ENCODE results near the gene ITPKB.
"Not testable (repeated sequence)": the region's sequence is repeated elsewhere in the genome, so short reads cannot be mapped to it uniquely, and the experiment has no call there.

ITPKB gene

DNA sequence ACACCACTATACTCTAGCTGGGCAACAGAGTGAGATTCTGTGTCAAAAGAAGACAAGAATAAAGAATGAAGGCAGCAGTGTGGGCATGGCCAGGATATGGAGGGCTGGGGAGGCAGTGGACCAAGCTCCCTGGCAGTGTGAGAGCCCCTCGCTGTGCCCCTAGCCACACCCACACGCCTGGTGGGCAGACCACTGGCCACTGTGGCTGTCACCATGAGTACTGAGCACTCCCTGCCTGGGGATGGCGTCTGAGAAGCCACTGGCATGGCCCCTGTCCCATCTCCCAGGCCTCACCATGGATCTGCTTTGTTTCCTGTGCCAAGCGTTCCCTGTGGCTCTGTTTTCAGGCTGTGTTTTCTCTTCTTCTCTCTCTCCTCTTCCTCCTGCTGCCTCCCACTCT, 138.8 kb downstream of the ITPKB start:
- H3K4me3 ChIP-seq (ENCODE audit: low read depth, low read length) = no peak overlapping the region
- DNase-seq (ENCODE audit: low read depth) = no peak
- TF ChIP-seq, protein P1, sequence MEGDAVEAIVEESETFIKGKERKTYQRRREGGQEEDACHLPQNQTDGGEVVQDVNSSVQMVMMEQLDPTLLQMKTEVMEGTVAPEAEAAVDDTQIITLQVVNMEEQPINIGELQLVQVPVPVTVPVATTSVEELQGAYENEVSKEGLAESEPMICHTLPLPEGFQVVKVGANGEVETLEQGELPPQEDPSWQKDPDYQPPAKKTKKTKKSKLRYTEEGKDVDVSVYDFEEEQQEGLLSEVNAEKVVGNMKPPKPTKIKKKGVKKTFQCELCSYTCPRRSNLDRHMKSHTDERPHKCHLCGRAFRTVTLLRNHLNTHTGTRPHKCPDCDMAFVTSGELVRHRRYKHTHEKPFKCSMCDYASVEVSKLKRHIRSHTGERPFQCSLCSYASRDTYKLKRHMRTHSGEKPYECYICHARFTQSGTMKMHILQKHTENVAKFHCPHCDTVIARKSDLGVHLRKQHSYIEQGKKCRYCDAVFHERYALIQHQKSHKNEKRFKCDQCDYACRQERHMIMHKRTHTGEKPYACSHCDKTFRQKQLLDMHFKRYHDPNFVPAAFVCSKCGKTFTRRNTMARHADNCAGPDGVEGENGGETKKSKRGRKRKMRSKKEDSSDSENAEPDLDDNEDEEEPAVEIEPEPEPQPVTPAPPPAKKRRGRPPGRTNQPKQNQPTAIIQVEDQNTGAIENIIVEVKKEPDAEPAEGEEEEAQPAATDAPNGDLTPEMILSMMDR (IDR thresholded peaks at IDR 0.05; ENCODE audit: low read depth, low read length, missing control alignments) = no peak
- in situ Hi-C loops (cut with HindIII; ENCODE audit: low sequenced_read_pairs) = loop anchor here (5.0 kb wide), 1 partner anchor 58 kb away; no protein-coding TSS in a partner anchor

DNA sequence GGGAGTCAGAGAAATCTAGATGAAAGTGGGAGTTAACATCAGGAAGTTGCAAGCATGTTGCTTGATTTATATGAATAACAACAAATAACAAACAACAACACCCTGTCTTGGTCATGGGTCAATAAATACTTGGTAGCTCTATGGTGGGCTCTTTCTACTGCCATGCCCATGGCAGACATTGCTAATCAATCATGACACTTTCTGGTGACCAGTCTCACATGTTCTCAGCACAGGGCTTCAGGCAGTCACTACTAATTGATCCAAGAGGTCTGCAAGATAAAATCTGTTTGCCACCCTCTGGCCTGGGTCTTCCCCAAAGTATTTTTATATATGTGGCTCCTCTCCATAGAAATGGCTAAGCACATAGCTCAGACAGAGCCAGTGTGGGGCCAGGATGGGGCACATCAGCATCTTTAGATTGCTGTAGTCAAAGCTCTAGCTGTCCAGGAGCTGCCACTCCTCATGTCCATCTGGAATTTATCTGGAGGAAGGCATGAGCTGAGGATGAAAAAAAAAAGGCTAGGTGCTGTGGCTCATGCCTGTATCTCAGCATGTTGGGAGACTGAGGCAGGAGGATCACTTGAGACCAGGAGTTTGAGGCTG, 139.3 kb downstream of the ITPKB start:
- TF ChIP-seq, protein P1 (IDR thresholded peaks at IDR 0.05; ENCODE audit: low read depth, low read length, missing control alignments) = no peak
- in situ Hi-C loops (cut with HindIII; ENCODE audit: low sequenced_read_pairs) = loop anchor here (5.0 kb wide), 1 partner anchor 57 kb away; no protein-coding TSS in a partner anchor
- DNase-seq (ENCODE audit: low read depth) = no peak
- H3K4me3 ChIP-seq (ENCODE audit: low read depth, low read length) = no peak overlapping the region

DNA sequence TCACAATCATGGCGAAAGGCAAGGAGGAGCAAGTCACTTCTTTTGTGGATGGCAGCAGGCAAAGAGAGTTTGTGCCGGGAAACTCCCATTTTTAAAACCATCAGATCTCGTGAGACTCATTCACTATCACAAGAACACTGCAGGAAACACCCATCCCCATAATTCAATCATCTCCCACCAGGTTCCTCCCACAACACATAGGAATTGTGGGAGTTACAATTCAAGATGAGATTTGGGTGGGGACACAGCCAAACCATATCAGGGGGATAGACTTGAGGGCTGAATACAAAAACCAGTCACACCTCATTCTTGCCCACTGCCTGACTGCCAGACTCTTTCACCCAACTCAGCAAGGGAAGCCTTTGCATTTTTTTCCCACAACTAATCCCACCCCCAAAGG, 140.1 kb downstream of the ITPKB start:
- not testable (repeated sequence) for DNase-seq (ENCODE audit: low read depth)

DNA sequence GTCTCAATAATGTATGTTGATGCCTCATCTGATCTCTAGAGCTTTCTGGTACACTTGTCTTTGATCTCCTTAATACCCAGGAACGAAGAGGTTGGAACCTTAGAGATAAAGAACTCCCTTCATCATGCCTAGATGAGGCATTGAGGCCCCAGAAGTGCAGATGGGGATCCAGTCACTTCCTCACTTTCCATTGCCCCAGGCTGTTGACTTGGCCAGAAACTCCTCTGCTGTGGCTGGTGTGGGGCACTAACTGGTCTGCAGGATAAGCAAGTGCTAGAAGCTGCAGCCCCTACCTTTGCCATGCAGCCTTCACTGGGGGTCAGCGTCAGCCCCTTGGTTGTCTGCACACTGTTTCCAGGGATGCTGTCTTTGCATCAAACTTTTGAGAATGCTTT, 140.6 kb downstream of the ITPKB start:
- no peak overlapping the region for H3K4me3 ChIP-seq (ENCODE audit: low read depth, low read length)
- TF ChIP-seq, protein P1 (IDR thresholded peaks at IDR 0.05; ENCODE audit: low read depth, low read length, missing control alignments) = no peak
- DNase-seq (ENCODE audit: low read depth) = no peak
- in situ Hi-C loops (cut with HindIII; ENCODE audit: low sequenced_read_pairs) = no loop called here

More for the DNA sequence above, 140.1 kb downstream of the ITPKB start:
- H3K4me3 ChIP-seq (ENCODE audit: low read depth, low read length); in situ Hi-C loops (cut with HindIII; ENCODE audit: low sequenced_read_pairs): not testable (repeated sequence)

DNA sequence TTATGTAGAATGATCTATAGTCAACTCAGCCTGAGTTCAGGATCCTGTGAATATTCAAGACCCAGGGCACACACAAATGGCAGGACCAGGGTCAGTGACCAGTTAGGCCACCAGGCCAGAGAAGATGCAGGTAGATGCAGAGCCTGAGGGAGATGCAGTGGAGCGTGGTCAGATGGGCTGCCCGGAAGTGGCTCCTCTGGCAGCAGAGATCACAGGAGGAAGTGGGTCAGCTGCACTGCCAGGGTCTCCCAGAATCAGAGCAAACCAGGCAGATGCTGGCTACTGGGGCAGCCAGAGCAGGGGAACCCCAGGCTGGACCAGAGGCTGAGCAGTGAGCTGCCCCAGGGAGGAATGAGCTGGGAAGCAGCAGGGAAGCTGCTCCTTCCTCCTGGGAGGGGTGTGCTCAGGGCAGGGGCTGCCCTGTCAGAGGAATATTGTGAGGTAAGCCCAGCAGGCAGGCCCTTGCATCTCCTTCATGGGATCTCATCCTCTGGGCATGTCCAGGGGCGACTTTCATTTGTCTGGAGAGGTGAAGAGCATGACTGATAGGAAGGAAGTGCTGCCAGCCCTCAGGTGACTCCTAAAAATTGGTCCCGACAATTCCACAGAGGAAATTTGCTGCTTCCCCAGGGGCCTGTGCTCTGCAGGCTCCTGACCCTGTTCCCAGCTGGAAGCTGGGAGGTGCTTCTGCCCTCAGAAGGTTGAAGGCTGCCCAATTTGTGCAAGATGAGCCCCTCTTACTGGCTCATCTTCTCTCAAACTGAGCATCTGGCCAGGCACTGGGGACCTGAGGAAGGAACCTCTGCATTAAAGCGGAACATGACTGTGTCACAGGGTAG, 141.2 kb downstream of the ITPKB start:
- DNase-seq (ENCODE audit: low read depth) = no peak
- H3K4me3 ChIP-seq (ENCODE audit: low read depth, low read length) = no peak overlapping the region
- TF ChIP-seq, protein P1 (IDR thresholded peaks at IDR 0.05; ENCODE audit: low read depth, low read length, missing control alignments) = no peak
- in situ Hi-C loops (cut with HindIII; ENCODE audit: low sequenced_read_pairs) = no loop called here

DNA sequence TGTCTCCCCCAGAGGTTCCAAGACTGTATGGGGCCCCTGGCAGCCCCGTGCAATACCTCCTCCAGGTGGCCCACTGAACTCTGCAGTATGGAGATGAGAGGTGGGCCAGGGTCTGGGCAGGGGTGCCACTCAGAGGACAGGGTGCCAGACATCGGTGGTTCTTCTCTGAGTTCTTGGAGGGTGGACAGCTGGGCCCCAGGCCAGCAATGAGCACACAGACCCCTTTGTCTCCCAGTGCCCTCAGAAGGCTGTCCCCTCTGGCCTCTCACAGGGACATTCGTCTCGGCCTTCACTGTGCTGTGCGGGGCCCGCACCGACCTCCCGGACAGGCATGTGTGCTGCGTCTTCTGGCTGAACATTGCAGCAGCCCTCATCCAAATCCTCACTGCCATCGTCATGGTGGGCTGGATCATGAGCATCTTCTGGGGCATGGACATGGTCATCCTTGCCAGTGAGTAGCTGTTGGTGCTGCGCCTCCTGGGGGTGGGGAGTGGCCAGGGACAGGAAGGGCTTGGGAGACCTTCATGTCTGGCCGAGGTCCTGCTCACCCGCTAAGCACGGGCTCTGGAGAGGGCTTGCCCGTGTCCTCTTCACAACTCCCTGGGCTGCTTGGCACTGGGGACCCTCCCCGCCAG, 142.4 kb downstream of the ITPKB start:
- in situ Hi-C loops (cut with HindIII; ENCODE audit: low sequenced_read_pairs) = no loop called here
- TF ChIP-seq, protein P1 (IDR thresholded peaks at IDR 0.05; ENCODE audit: low read depth, low read length, missing control alignments) = no peak
- DNase-seq (ENCODE audit: low read depth) = no peak
- H3K4me3 ChIP-seq (ENCODE audit: low read depth, low read length) = no peak overlapping the region
